Esophagus muscularis mucosa (tissue), 3 donors: Measurements from ENCODE around the gene ROBO2.

ENCODE experiments used
- POLR2A ChIP-seq: fragments of 450-650 bp; IDR thresholded peaks from one replicate; pipeline ENCODE4 v1.6.1; 2017; ENCODE audit warnings: antibody characterized with exemption, moderate library complexity, mild to moderate bottlenecking, low read depth
- POLR2AphosphoS5 ChIP-seq, 2 donors: sonication (generic); formaldehyde crosslinking; IDR thresholded peaks; one replicate each; pipeline ENCODE4 v1.6.1; 2017; ENCODE audit warnings: antibody characterized with exemption in 2 of 2
- TF ChIP-seq, protein P1 (sequence below), 3 experiments: fragments of 200-600 bp in 2 of 3; fragments of 450-650 bp in 1 of 3; sonication (generic) in 2 of 3; IDR thresholded peaks; one replicate each; pipeline ENCODE4 v1.5.1; 2017 to 2019; ENCODE audit warnings: antibody characterized with exemption in 3 of 3, mild to moderate bottlenecking in 2 of 3, moderate library complexity in 1 of 3

DNA sequence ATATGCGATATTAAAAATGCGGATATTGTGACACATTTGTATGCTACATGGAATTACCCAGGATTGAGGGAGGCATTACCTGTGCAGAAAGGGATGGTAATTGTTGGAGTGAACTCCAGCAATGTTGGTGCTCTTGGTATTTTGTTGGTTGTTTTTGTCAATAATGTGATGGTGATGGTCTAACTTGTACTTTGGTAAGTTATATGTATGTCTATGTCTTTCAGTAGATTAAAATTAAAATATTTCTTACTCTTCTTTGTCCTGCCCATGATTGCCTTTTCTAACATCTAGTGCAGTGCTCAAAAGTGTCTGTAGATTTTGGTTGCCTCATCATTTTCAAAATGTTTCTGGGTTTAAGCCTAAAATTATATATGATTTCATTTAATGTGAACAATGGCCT lies 192.7 kb downstream of the ROBO2 start:
- TF ChIP-seq POLR2A (no peak), POLR2AphosphoS5 (IDR thresholded peaks at IDR 0.05) (no peak)
- TF ChIP-seq, protein P1, sequence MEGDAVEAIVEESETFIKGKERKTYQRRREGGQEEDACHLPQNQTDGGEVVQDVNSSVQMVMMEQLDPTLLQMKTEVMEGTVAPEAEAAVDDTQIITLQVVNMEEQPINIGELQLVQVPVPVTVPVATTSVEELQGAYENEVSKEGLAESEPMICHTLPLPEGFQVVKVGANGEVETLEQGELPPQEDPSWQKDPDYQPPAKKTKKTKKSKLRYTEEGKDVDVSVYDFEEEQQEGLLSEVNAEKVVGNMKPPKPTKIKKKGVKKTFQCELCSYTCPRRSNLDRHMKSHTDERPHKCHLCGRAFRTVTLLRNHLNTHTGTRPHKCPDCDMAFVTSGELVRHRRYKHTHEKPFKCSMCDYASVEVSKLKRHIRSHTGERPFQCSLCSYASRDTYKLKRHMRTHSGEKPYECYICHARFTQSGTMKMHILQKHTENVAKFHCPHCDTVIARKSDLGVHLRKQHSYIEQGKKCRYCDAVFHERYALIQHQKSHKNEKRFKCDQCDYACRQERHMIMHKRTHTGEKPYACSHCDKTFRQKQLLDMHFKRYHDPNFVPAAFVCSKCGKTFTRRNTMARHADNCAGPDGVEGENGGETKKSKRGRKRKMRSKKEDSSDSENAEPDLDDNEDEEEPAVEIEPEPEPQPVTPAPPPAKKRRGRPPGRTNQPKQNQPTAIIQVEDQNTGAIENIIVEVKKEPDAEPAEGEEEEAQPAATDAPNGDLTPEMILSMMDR (IDR thresholded peaks at IDR 0.05), result no peak
